MM.1S (cell line): ENCODE results near the gene KRTAP10-9.

Source experiments
- DNase-seq: peaks from one replicate; pipeline ENCODE4 v3.0.0-alpha.2; 2015
- H2AFZ ChIP-seq: fragments of 300-600 bp; sonication (generic); 2 replicates; pipeline ENCODE4 v1.6.0; 2016; ENCODE audit warnings: antibody characterized with exemption, low read length
- H3F3A ChIP-seq: fragments of 300-600 bp; sonication (generic); 2 replicates; pipeline ENCODE4 v1.6.1; 2016; ENCODE audit warnings: mild to moderate bottlenecking, antibody characterized with exemption, low read length, moderate library complexity, mixed read lengths; ENCODE audit not compliant: insufficient read depth
- H3K27ac ChIP-seq: fragments of 300-600 bp; sonication (generic); 2 replicates; pipeline ENCODE4 v1.5.1; 2016; ENCODE audit warnings: mild to moderate bottlenecking, low read length
- H3K27me3 ChIP-seq: fragments of 300-600 bp; sonication (generic); replicated peaks from 2 replicates; pipeline ENCODE4 v1.6.0; 2016; ENCODE audit warnings: low read length; ENCODE audit not compliant: insufficient read depth
- H3K36me3 ChIP-seq: fragments of 300-600 bp; sonication (generic); replicated peaks from 2 replicates; pipeline ENCODE4 v1.6.1; 2016; ENCODE audit warnings: mild to moderate bottlenecking, low read length, mixed read lengths; ENCODE audit not compliant: insufficient read depth
- H3K4me1 ChIP-seq: fragments of 300-600 bp; sonication (generic); 2 replicates; pipeline ENCODE4 v1.6.1; 2016; ENCODE audit warnings: low read length, mixed read lengths
- H3K4me2 ChIP-seq: fragments of 300-600 bp; sonication (generic); 2 replicates; pipeline ENCODE4 v1.6.0; 2016; ENCODE audit warnings: low read depth, low read length
- H3K4me3 ChIP-seq: fragments of 300-600 bp; sonication (generic); 2 replicates; pipeline ENCODE4 v1.5.1; 2016; ENCODE audit warnings: low read length, mixed read lengths
- H3K79me2 ChIP-seq: fragments of 300-600 bp; sonication (generic); 2 replicates; pipeline ENCODE4 v1.6.1; 2016; ENCODE audit warnings: mixed run types, low read length, mixed read lengths
- H3K9ac ChIP-seq: fragments of 300-600 bp; sonication (generic); 2 replicates; pipeline ENCODE4 v1.6.1; 2016; ENCODE audit warnings: low read length, mixed read lengths
- H3K9me2 ChIP-seq: fragments of 300-600 bp; sonication (generic); replicated peaks from 2 replicates; pipeline ENCODE4 v1.6.1; 2016; ENCODE audit warnings: mild to moderate bottlenecking, low read length, mixed read lengths; ENCODE audit not compliant: insufficient read depth
- H3K9me3 ChIP-seq: fragments of 300-600 bp; sonication (generic); replicated peaks from 2 replicates; pipeline ENCODE4 v1.6.1; 2016; ENCODE audit warnings: mild to moderate bottlenecking, low read length, mixed read lengths; ENCODE audit not compliant: insufficient read depth
- H4K20me1 ChIP-seq: fragments of 300-600 bp; sonication (generic); 2 replicates; pipeline ENCODE4 v1.6.1; 2016; ENCODE audit warnings: mild to moderate bottlenecking, low read length, moderate library complexity, mixed read lengths; ENCODE audit not compliant: insufficient read depth
- CTCF ChIP-seq: fragments of 300-600 bp; sonication (generic); IDR thresholded peaks from 2 replicates; pipeline ENCODE4 v1.5.1; 2016; ENCODE audit warnings: antibody characterized with exemption, low read length, mixed read lengths
- EZH2 ChIP-seq: fragments of 300-600 bp; sonication (generic); optimal IDR thresholded peaks from 2 replicates; pipeline ENCODE3; 2017; ENCODE audit warnings: low read depth, mild to moderate bottlenecking, antibody characterized with exemption, low read length, mixed read lengths
- EZH2phosphoT487 ChIP-seq: fragments of 300-600 bp; sonication (generic); IDR thresholded peaks from 2 replicates; pipeline ENCODE4 v1.6.1; 2018; ENCODE audit warnings: antibody characterized with exemption, low read length

KRTAP10-9 gene

GRCh38 chr21:44612029-44612486 is 14.8 kb upstream of the KRTAP10-9 start, which contains the start of gene KRTAP10-8:
KRTAP10-8 (plus strand) TSS chr21:44612079; CDS start chr21:44612101, 22 bp downstream.
- Histone ChIP-seq H2AFZ (no peak within 1 kb of the TSS), H3F3A (no peaks in the 10 kb centered on the region), H3K9ac (no peak within 1 kb of the TSS), H3K4me1 (no peaks in the 10 kb centered on the region), H3K9me3 (no peaks in the 10 kb centered on the region), H3K27me3 (peaks cover 85% of the 10 kb centered on the region), H3K27ac (no peak within 1 kb of the TSS), H3K36me3 (no peaks in the 10 kb centered on the region), H4K20me1 (no peaks in the 10 kb centered on the region), H3K4me2 (no peak within 1 kb of the TSS), H3K9me2 (no peaks in the 10 kb centered on the region), H3K79me2 (no peaks in the 10 kb centered on the region), H3K4me3 (no peak within 1 kb of the TSS)
- TF ChIP-seq EZH2: no peak
- TF ChIP-seq EZH2phosphoT487: no peak
- TF ChIP-seq CTCF: no peak
- DNase-seq: no peak

- DNase-seq: no peak
- no peaks in the 10 kb centered on the region for H3K4me1 ChIP-seq
- H3K4me2 ChIP-seq: no peak overlapping the region
- no peak overlapping the region for H3K4me3 ChIP-seq
- no peaks in the 10 kb centered on the region for H4K20me1 ChIP-seq
- H2AFZ ChIP-seq: no peak overlapping the region
- H3K36me3 ChIP-seq: no peaks in the 10 kb centered on the region
- no peak overlapping the region for H3K27ac ChIP-seq
- no peaks in the 10 kb centered on the region for H3F3A ChIP-seq
- H3K9me2 ChIP-seq: no peaks in the 10 kb centered on the region
- no peaks in the 10 kb centered on the region for H3K9me3 ChIP-seq
- no peak overlapping the region for H3K9ac ChIP-seq
- TF ChIP-seq EZH2phosphoT487: no peak
- no peak for TF ChIP-seq CTCF
- TF ChIP-seq EZH2: no peak
- peaks cover 85% of the 10 kb centered on the region for H3K27me3 ChIP-seq
- no peaks in the 10 kb centered on the region for H3K79me2 ChIP-seq
These were observed 14.1 kb upstream of the KRTAP10-9 start for GRCh38 chr21:44612669-44613229.

GRCh38 chr21:44613386-44614155 is 13.3 kb upstream of the KRTAP10-9 start:
- DNase-seq: no peak
- peaks cover 85% of the 10 kb centered on the region for H3K27me3 ChIP-seq
- no peak for TF ChIP-seq CTCF
- TF ChIP-seq EZH2: no peak
- no peak for TF ChIP-seq EZH2phosphoT487
- H3K4me3 ChIP-seq: no peak overlapping the region
- H3K27ac ChIP-seq: no peak overlapping the region
- H3K4me1 ChIP-seq: no peaks in the 10 kb centered on the region
- H3K36me3 ChIP-seq: no peaks in the 10 kb centered on the region
- no peak overlapping the region for H2AFZ ChIP-seq
- H3K79me2 ChIP-seq: no peaks in the 10 kb centered on the region
- H3K9me2 ChIP-seq: no peaks in the 10 kb centered on the region
- no peaks in the 10 kb centered on the region for H3F3A ChIP-seq
- no peaks in the 10 kb centered on the region for H3K9me3 ChIP-seq
- no peaks in the 10 kb centered on the region for H4K20me1 ChIP-seq
- no peak overlapping the region for H3K9ac ChIP-seq
- no peak overlapping the region for H3K4me2 ChIP-seq
